Mesothelial cell of epicardium (in vitro differentiated cells): ENCODE measurements around the gene OSBPL2. TPM values are rescaled to one million over a fixed set of nuclear protein-coding genes. Genes with fewer than 3 reads are reported as not detected.

Source experiments
- DNase-seq, 2 experiments: peaks; one replicate each; pipeline ENCODE4 v3.0.0; 2021; ENCODE audit warnings: low spot score in 2 of 2; ENCODE audit not compliant: unreplicated experiment in 2 of 2
- H3K27ac Mint-ChIP-seq: 2 replicates; pipeline ENCODE4 v1.8.0; 2021; ENCODE audit warnings: mixed read lengths
- H3K27me3 Mint-ChIP-seq: 2 replicates; pipeline ENCODE4 v1.8.0; 2021; ENCODE audit warnings: low read depth, mixed read lengths
- H3K36me3 Mint-ChIP-seq: 2 replicates; pipeline ENCODE4 v1.8.0; 2021; ENCODE audit warnings: mixed read lengths
- H3K4me1 Mint-ChIP-seq: 2 replicates; pipeline ENCODE4 v1.8.0; 2021; ENCODE audit warnings: mixed read lengths
- H3K4me3 Mint-ChIP-seq: 2 replicates; pipeline ENCODE4 v1.8.0; 2021; ENCODE audit warnings: mild to moderate bottlenecking, moderate library complexity, mixed read lengths
- H3K9me3 Mint-ChIP-seq: 2 replicates; pipeline ENCODE4 v1.8.0; 2021; ENCODE audit warnings: mixed read lengths
- total RNA-seq: library from RNA; stranded (reverse); gene quantifications from 3 replicates; pipeline ENCODE4 v1.2.1, GENCODE V29; 2021
- TF ChIP-seq, protein P1 (sequence below): fragments of 200-600 bp; sonication (generic); IDR thresholded peaks from one replicate; pipeline ENCODE4 v1.5.0; 2021; ENCODE audit warnings: antibody characterized with exemption; ENCODE audit not compliant: unreplicated experiment

OSBPL2 gene
- total RNA-seq, 1 donor from 2014 or later, result 57.7 TPM

DNA sequence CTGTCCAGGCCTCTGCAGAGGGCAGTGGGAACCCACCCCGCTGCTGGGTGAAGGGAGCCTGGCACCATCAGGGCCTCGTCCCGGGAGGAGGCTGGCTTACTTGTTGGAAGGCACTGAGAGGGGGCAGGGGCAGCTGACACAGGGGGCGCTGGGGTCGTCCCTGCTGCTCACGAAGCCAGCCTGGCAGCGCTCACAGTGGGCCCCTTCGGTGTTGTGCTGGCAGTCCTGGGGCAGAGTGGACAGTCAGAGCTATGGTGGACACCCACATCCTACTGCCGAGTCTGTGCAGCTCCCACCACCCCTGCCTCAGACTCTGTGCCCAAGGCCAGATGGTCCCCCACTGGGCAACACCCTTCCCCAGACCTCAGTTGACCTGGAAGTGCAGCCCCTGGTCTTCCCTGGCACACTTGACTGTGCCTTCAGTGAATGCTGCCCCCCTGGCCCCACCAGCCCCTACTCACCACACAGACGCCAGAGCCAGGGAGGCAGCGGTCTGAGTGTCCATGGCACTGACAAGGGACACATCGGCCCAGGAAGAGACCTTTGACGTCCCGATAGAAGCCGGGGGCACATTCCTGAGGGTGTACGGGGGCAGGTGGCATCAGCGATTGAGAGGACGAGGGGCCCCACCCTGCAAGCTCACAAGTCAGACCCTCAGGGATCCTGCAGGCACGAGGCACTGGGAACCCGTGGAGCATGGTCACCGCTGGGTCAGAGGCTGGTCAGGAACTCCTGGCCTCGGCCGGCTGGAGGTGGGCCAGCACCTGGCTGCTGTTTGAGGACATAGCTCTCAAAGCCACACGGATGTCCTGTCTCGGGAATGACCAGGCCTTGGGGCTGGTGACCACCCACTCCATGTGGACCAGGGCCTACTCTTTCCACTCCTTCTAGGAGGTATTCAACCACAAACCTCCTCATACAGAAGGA, 85.9 kb downstream of the OSBPL2 start:
- TF ChIP-seq, protein P1, sequence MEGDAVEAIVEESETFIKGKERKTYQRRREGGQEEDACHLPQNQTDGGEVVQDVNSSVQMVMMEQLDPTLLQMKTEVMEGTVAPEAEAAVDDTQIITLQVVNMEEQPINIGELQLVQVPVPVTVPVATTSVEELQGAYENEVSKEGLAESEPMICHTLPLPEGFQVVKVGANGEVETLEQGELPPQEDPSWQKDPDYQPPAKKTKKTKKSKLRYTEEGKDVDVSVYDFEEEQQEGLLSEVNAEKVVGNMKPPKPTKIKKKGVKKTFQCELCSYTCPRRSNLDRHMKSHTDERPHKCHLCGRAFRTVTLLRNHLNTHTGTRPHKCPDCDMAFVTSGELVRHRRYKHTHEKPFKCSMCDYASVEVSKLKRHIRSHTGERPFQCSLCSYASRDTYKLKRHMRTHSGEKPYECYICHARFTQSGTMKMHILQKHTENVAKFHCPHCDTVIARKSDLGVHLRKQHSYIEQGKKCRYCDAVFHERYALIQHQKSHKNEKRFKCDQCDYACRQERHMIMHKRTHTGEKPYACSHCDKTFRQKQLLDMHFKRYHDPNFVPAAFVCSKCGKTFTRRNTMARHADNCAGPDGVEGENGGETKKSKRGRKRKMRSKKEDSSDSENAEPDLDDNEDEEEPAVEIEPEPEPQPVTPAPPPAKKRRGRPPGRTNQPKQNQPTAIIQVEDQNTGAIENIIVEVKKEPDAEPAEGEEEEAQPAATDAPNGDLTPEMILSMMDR, result no peak
- Mint-ChIP-seq H3K4me3 (no peak overlapping the region), H3K36me3 (peaks cover 39% of the 10 kb centered on the region), H3K9me3 (no peaks in the 10 kb centered on the region), H3K4me1 (no peaks in the 10 kb centered on the region), H3K27ac (no peak overlapping the region), H3K27me3 (no peaks in the 10 kb centered on the region)
- DNase-seq, result no peak

DNA sequence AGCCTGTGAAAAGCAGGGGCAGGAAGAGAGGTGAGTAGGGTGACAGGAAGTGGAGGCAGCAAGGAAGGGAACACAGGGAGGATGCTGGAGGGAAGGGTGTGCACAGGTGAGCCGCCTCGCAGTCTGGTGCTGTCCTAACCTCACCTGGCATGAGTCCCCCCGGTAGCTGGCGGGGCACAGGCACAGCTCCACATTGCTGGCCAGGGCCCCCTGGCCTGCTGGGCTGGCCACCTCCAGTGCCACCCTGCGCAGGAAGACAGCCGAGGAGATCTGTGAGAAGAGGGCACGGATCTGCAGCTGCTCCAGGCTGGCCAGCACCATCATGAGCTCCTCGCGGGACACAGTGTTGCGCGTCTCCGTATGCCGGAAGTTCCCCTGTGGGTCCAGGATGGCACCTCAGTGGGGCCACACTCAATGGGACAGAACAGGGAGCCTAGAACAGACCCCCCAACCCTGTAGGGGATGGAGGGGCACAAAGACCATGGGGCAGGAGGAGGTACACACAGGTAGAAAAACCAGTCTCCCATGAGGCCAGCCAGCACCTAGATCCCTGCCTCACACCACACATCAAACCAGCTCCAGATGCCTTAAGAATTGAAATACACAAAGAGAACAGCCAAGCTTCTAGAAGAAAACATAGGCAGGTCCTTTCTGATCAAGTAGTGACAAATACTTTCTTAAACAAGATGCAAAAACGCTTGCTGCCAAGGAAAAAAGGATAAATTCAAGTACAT, 87.0 kb downstream of the OSBPL2 start:
- H3K4me3 Mint-ChIP-seq, result no peak overlapping the region
- no peaks in the 10 kb centered on the region for H3K27me3 Mint-ChIP-seq
- no peak for DNase-seq
- H3K36me3 Mint-ChIP-seq, result peaks cover 33% of the 10 kb centered on the region
- H3K27ac Mint-ChIP-seq, result no peak overlapping the region
- H3K4me1 Mint-ChIP-seq, result no peaks in the 10 kb centered on the region
- TF ChIP-seq, protein P1, result no peak
- no peaks in the 10 kb centered on the region for H3K9me3 Mint-ChIP-seq

DNA sequence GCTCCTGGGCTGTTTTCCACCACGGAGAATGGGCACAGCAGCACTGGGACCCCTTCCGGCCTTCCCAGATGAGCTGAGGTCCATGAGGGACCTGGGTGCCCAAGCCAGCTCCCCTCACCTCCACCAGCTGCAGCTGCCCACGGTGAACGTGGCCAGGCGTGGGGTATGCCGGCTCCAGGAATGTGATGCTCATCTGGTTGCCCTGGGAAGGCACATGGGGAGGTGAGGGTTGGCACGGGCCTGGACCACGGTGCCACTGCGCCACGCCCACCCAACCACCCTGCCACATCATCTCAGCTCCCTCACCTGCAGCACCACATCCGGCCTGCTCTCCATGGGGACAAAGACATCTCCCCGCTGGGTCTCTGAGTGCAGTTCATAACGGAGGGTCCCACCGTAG, 88.2 kb downstream of the OSBPL2 start:
- Mint-ChIP-seq H3K27me3 (no peaks in the 10 kb centered on the region), H3K4me3 (no peak overlapping the region), H3K27ac (no peak overlapping the region)

DNA sequence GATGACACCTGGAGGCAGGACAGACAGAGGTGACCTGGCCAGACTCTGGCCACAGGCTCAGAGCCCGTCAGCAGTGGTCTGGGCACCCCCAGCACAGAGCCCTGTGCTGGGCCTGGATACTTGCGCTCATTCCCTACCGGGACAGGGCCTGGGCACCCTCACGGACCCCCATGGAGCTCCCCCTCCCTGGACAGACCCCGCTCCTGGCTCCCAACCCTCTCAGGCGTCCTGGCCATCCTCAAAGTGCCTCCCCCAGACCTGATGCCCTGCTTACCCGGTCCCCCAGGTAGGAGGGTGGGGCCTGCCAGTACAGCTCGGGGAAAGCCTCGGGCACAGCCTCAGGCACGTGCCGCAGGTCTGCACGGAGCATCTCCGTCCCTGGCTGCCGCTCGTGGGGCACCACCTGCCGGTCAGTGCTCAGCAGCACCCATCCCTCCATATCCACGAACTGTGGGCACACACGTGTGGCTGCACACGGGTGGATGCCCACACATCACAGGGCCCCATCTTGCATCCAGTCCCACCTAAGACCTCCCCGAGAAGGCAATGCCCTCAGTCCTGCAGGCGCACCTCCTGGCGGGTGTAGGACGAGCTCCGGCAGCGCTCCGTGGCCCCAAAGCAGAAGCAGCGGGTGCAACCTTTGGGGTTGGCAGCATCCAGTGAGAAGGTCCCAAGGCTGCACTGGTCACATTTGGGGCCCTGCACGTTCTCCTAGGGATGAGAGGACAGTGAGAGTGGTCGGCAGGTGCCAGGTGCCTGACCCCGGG, 88.8 kb downstream of the OSBPL2 start:
- Mint-ChIP-seq H3K4me3 (no peak overlapping the region), H3K36me3 (peaks cover 29% of the 10 kb centered on the region), H3K27me3 (no peaks in the 10 kb centered on the region), H3K4me1 (no peaks in the 10 kb centered on the region), H3K27ac (no peak overlapping the region), H3K9me3 (no peaks in the 10 kb centered on the region)
- DNase-seq, result no peak
- TF ChIP-seq, protein P1, result no peak

More for the DNA sequence above, 88.2 kb downstream of the OSBPL2 start:
- Mint-ChIP-seq H3K9me3 (no peaks in the 10 kb centered on the region), H3K4me1 (no peaks in the 10 kb centered on the region), H3K36me3 (peaks cover 29% of the 10 kb centered on the region)
- TF ChIP-seq, protein P1, result no peak
- DNase-seq, result no peak

DNA sequence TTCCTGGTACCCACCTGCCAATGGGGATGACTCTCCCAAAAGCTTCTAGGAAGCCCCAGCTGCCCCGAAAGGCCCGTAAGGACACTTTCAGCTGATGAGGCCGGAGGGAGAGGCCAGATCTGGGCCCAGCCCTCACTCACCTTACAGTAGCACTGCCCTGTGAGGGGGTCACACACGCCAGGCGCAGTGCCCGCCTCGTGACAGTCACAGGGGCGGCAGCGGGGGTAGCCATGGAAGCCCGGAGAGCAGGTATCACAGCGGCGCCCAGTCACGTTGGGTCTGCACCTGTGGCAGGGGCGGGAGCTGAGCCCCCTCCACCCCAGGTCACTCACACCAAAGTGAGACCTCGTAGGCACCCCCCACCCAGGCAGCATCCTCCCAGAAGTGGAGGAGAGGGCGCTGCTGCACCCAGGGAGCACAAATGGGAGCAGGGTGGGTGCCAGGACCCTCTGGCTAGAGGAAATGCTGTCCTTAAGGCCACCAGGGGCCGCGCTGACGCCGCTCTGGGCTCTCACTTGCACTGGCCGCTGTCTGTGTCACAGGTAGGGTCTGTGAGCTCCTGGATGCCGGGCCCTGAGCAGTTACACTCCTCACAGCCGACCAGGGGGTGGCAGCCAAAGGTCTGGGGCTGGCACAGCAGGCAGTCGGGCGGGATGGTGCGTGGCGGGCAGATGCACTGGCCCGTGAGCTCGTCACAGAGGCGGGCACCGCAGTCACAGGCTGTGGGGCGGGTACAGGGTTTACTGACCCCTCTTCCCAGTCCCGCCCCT, 89.6 kb downstream of the OSBPL2 start:
- H3K4me1 Mint-ChIP-seq, result no peaks in the 10 kb centered on the region
- DNase-seq, result no peak
- no peaks in the 10 kb centered on the region for H3K9me3 Mint-ChIP-seq
- H3K36me3 Mint-ChIP-seq, result peaks cover 29% of the 10 kb centered on the region
- no peaks in the 10 kb centered on the region for H3K27me3 Mint-ChIP-seq
- no peak overlapping the region for H3K4me3 Mint-ChIP-seq
- TF ChIP-seq, protein P1, result no peak
- H3K27ac Mint-ChIP-seq, result no peak overlapping the region
